Activated CD8-positive, alpha-beta memory T cell treated with anti-CD3 and anti-CD28 coated beads, Interleukin-2, amount 50 U/mL, for 24 hours (primary cell): ENCODE measurements around the gene KCNJ3.

ENCODE experiments used
- DNase-seq: peaks from one replicate; pipeline ENCODE4 v3.0.0-alpha.2; 2020; ENCODE audit errors: extremely low read depth

The KCNJ3 gene

GRCh38 chr2:154706660-154707059, 8.2 kb downstream of the KCNJ3 start:
- no peak for DNase-seq

- DNase-seq: no peak
These were observed 9.6 kb downstream of the KCNJ3 start for GRCh38 chr2:154707994-154708575.

GRCh38 chr2:154709215-154709614, 10.7 kb downstream of the KCNJ3 start:
- DNase-seq: no peak

GRCh38 chr2:154710078-154710477, 11.6 kb downstream of the KCNJ3 start:
- no peak for DNase-seq

GRCh38 chr2:154710685-154711084, 12.2 kb downstream of the KCNJ3 start:
- DNase-seq: no peak

GRCh38 chr2:154713675-154714074, 15.2 kb downstream of the KCNJ3 start:
- no peak for DNase-seq

- no peak for DNase-seq
These were observed 22.2 kb downstream of the KCNJ3 start for GRCh38 chr2:154720651-154721050.

- no peak for DNase-seq
These were observed 25.8 kb downstream of the KCNJ3 start for GRCh38 chr2:154724194-154724797.

- DNase-seq: no peak
These were observed 41.9 kb downstream of the KCNJ3 start for GRCh38 chr2:154740361-154740760.

GRCh38 chr2:154758871-154759270, 60.4 kb downstream of the KCNJ3 start:
- DNase-seq: no peak

GRCh38 chr2:154762638-154763037, 64.1 kb downstream of the KCNJ3 start:
- DNase-seq: no peak

- no peak for DNase-seq
These were observed 73.3 kb downstream of the KCNJ3 start for GRCh38 chr2:154771664-154772284.

- DNase-seq: no peak
These were observed 78.3 kb downstream of the KCNJ3 start for GRCh38 chr2:154776825-154777224.

GRCh38 chr2:154794406-154794805, 95.9 kb downstream of the KCNJ3 start:
- DNase-seq: no peak

- no peak for DNase-seq
These were observed 97.2 kb downstream of the KCNJ3 start for GRCh38 chr2:154795651-154796050.

GRCh38 chr2:154804451-154804850, 106.0 kb downstream of the KCNJ3 start:
- no peak for DNase-seq

- DNase-seq: no peak
These were observed 115.1 kb downstream of the KCNJ3 start for GRCh38 chr2:154813636-154814035.

- DNase-seq: no peak
These were observed 116.4 kb downstream of the KCNJ3 start for GRCh38 chr2:154814856-154815255.

- no peak for DNase-seq
These were observed 126.9 kb downstream of the KCNJ3 start for GRCh38 chr2:154825358-154825757.

GRCh38 chr2:154826827-154827226, 128.3 kb downstream of the KCNJ3 start:
- no peak for DNase-seq

- no peak for DNase-seq
These were observed 128.8 kb downstream of the KCNJ3 start for GRCh38 chr2:154827286-154827685.

GRCh38 chr2:154832711-154833110, 134.2 kb downstream of the KCNJ3 start:
- no peak for DNase-seq

- DNase-seq: no peak
These were observed 138.1 kb downstream of the KCNJ3 start for GRCh38 chr2:154836632-154837031.

GRCh38 chr2:154837035-154837434, 138.5 kb downstream of the KCNJ3 start:
- DNase-seq: no peak
